Activated gamma-delta T cell (primary cell): Measurements from ENCODE around the gene KRTAP29-1.

Experiments used
- DNase-seq: peaks from one replicate; lab custom pipeline; 2025; lab: John Stamatoyannopoulos, UW

The KRTAP29-1 gene

DNA sequence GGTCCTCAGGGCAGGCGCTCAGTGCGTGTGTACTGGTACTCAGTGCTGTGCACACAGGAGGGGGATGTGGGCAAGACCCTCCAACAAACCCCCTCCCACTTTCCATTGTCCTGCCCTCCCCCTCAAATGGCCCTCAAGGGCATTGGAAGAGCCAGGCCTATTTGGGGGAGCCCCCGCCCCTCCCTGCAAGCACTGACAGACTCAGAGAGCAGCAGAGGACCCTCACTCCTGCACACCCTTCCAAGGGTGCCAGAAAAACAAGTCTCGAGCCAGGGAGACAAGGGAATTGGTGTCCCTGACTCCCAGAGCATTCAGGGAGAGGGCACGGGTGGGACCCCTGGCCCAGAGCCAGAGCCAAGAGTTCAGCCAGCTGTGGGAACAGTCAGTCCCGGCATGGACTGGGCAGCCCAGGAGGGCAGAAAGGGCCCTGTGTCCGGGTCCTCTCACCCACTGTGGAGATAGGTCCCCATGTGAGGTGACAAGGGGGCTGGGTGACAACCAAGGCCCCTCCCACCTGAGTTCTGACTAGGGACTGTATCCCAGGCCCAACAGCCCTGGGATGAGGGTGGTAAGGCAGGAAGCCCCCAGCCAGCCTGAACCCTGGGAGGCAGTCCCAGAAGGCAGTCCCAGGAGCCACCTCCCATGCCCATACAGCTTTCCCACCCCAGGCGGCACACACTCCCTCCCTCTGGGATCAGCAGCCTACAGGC, 24.9 kb upstream of the KRTAP29-1 start:
- no peak for DNase-seq

DNA sequence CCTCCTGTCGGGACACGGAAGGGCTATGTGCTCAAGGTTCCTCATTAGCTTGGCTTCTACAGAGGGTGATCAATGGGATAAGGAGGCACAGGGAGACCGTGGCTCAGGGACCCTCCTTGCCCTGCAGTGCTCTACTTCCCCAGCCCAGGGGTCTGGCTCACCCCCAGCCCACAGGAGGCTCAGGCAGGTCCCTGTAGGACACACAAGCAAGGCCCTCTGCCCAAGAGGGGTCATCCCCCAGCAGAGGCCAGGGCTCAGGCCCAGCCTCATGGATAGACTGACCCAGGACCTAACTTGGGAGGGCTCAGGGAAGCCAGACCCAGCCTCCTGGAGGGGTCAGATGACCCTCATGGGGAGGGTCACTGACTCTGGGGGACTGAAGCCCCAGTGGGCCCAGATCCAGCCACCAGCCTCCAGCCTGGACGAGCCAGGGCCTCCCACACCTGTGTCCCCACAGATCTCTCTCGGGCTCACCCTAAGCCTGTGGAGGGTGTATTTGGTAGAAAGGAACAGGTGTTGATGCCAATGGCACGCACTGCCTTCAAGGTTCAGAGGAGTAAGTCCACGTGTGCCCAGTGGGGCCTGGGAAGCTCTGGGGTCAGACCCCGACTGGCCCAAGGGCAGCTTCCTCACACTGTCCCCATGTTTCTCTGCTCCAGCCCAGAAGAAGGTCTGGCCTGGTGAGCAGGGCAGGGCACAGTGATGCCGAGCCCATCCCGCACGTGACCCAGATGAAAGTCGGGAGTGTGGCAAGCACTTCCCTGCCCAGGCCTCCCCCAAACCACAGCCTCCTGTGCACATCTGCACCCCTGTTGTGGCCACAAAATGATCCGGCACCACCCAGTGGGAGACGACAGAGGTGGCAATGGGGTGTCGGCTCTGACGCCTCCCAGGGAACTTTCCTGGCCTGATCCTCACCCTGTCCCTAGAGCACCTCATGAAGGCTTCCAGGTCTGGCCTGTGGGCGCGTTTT, 23.8 kb upstream of the KRTAP29-1 start:
- no peak for DNase-seq

DNA sequence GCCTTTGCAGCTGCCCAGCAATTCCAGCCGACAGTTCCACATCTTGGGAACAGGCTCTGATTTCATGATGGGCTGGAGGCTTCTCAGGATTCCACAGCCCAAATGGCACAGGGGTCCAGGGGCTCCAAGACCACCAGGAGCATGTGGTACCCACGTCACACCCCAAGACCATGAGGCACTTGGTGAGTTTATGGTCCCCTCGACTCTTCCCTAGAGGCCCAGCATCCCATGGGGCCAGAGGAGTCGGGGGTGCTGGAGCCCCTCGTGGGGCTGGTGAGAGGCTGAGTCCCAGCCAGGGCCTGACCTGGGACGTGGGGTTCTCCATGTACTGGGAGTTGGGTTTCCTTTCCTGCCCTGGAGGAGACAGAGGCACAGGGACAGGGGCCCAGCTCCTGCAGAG, 23.0 kb upstream of the KRTAP29-1 start:
- no peak for DNase-seq

DNA sequence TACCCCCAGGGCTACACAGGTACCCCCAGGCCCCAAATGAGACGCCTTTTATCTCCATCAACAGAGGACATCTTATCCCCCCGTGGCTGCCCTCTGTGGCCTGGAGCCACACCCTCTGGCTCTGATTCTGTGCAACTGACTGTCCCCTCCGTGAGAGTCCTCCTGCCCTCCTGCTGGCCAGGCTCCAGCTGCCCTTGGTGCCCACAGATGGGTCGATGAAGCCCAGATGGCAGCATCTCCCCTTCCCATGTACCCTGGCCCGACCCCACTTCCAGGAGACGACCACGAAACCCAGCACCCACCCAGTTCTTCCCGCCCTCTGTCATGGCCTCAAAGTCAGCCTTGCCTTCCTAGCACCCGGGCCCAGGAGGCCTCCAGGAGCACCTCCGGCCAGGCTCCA, 22.5 kb upstream of the KRTAP29-1 start:
- DNase-seq: no peak

DNA sequence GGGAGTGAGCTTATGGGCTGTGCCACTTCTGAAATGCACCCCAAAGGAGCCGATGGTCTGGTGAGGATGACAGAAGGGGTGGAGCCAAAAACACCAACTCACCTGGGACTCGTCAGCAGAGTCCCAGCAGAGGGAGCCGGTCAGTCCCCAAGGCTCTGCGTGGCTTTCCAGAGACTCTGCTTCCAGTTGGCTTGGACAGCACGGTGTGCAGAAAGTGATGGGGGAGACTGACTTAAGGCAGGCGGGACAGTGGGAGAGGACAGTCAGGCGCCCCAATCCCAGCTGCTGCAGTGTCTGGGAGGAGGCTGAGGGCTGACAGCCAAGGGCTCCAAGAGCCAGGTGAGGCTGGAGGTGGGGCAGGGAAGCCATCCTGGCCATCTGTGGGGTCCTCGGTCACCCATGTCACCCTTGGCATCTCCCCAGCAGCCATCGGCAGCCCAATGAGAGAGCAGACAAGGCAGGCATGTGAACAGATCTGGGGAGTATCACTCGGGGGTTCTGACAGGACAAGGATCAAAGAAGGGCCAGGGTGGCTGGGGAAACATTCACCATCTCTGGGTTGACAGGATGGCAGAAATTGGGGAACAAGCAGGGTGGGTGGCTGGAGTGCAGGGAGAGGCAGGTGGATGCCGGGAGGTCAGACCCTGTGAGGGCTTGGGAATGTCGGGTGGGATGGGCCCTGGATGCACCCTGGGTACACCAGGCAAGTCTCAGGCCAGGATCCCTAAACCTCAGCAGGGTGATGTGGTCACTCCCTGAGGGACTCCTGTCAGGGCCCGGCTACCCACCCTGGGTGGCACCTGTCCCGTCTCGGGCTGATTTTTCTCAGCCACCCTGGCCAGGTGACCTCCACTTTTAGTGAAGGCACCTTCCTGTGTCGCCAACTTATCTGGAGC, 21.8 kb upstream of the KRTAP29-1 start:
- DNase-seq: no peak

DNA sequence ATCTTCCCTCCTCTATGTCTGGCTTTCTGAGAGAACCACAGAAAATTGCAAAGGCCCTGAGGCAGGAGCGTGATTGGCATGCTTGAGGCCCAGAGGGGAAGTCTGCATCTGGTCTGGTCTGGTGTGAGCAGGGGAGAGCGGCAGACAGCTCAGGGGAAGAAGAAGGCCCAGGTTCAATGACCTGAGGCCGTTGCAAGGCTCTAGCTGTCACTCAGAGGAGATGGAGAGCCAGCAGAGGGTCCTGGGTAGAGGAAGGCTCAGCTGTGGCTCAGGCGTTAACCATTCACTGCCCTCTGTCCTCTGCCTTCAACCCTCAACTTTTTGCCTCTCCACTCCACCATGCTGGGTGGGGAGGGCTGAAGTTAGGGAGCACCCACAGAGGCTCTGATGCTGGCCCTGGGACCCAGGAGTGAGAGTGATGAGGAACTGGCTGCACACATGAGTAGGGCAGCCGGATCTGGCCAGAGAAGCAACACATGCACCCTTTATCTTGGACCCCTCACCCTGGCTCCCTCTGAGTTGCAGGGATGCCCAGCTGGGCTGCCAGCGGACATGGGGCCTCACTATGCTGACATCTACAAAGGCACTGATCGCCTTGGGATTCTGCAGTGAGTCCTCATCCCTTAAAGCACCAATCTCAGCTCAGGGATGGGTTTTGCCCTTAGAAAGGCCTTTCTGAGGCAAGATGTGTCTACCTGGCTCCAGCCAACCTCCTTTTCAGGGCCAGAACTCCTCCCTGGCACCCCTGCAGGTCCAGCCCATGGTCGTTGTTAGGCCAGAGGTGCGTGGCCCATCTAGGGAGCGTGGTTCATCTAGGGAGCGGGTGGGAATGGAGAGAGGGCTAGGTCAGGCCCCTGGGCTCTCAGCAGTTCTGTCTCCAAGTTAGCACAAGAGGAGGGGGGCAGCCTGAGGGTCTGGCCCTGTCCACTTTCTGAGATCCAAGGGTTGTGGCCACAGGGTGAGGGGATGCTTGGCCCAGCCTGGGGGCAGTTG, 20.5 kb upstream of the KRTAP29-1 start:
- DNase-seq: no peak

DNA sequence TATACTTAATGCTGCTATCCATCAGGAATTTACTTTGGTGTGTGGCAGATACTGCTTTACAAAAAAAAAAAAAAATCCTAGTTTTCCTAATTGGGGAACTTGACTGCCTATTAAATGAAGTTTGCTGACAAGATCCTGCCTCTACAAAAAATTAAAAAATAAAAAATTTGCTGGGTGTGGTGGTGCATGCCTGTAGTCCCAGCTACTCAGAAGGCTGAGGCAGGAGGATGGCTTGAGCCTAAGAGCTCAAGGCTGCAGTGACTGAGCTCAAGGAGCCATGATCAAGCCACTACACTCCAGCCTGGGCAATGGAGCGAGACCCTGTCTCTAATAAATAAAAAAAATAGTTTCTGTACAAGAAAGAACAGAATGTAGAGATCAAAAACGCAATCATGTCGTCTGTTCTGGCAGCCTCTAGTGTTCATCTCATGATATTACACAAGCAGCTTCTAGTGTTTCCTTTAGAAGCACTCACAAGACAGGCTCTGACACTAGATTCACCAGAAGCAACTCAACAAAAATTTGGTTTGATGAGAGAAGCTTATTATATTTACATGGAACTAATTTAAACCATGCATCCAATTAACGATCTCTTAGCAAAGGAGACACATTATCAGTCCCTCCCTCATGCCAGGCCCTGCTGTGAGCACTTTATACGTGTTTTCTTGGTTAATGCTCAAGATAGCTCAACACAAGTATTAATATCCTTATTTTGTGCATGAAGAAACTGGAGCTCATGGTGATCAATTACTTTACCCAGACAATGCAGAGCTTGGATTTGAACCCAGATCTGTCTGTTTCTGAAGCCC, 19.6 kb upstream of the KRTAP29-1 start:
- DNase-seq: no peak

DNA sequence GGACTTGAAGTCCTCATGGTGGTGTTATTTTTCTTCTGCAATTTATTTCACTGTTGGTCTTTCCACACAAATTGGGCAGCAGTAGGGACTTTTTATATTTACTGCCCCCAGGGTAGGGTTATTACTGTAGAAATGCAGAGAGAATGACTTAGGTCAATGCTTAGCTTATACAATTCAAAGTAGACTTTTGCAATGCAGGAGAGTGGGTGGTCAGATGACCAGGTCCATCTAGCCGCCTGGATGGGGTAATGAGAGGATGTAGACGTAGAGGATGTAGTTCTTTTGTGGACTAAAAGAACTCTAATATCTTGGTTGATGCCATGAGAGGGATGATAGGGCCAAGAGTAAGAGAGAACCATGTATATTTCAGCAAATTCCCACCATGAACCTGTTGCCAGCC, 15.6 kb upstream of the KRTAP29-1 start:
- no peak for DNase-seq

DNA sequence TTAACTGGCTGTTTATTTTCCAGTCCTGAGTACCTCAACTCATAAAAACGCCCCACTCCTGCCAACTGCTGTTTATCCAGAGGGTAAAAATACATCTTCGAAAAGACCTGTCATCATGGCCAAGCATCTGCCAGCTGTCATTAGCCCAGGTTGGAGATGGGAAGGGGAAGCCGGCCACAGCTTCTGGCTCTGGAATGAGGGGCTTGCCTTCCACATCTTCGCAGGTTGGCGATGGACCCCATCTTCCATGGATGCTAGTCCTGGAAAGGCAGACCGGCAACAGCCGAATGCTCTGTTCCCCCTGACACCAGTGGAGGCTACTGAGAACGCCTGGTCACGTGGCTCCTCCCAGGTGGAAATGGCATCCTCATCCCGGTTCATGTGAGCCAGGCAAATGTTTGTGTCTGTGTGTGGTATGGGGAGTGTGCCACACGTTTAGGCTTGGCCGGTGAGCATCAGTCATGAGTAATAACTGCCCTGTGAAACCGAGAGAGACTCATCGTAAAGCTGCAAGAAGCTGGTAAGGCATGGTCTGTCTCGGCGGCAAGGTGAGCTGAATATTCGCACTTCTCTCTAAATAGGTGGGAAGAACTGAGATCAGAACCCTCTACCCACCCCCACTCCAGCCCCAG, 13.3 kb upstream of the KRTAP29-1 start:
- DNase-seq: no peak

DNA sequence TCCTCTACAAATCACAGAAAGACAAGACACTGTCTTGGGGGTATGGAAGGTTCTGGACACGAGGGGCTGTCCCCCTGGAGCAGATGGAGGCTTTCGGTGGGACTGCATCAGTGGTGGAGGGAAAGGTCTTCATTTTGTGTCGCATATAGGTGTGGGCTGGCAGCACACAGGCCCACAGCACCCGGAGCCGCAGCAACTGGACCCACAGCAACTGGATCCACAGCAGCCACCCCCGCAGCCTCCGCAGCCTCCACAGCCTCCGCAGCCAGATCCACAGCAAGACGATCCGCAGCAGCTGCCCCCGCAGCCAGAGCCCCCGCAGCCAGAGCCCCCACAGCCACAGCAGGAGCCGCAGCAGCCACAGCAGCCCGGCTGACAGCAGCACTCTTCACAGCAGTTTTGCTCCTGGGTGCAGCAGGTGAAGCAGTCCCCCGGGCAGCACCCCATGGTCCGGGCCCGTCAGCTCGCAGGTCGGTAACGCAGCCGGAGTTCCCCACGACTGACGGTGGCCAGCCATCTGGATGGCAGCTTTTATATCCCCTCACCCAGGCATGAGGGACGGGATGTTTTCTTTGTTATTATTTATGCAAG, 12.6 kb upstream of the KRTAP29-1 start, which contains the start of gene KRTAP17-1:
TSS of gene KRTAP17-1 (minus strand) at position 507 of the 591 bp plus-strand sequence. CDS start at position 447, 60 bp downstream.
- DNase-seq: no peak

DNA sequence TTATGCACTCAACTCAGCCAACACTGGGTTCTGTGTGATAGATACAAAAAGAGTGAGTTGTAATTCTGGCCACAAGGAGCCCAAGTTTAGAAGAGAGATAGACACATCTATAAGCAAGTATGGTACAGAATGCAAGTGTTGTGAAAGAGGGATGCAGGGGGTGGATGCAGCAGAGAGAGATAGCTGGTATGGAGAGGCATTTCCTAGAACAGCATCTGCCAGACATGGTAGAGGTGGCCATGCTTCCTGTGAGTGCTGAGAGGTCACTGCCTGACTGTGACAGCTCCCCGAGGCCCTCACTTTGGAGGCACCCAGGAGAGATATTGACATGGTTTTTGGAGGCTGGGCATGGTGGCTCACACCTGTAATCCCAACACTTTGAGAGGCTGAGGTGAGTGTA, 8.5 kb upstream of the KRTAP29-1 start:
- DNase-seq: no peak

DNA sequence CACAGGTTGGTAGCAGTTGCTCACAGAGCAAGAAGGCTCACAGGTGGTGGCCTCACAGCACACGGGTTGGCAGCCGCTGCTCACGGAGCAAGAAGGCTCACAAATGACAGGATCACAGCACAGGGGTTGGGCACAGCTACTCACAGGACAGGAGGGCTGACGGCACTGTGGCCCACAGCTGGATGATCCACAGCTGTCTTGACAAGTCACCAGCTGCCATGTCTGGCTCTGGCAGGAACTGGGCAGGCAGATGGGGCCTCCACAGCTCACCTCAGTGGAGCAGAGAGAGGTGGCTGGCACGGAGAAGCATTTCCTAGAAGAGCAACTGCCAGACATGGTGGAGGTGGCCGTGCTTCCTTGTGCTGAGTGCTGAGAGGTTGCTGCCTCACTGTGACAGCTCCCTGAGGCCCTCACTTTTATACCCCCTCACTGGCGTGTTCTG, 6.3 kb upstream of the KRTAP29-1 start, which contains the start of gene KRTAP16-1:
TSS of gene KRTAP16-1 (minus strand) at position 392 of the 442 bp plus-strand sequence. CDS start at position 336, 56 bp downstream.
- DNase-seq: peak; percentile 26

DNA sequence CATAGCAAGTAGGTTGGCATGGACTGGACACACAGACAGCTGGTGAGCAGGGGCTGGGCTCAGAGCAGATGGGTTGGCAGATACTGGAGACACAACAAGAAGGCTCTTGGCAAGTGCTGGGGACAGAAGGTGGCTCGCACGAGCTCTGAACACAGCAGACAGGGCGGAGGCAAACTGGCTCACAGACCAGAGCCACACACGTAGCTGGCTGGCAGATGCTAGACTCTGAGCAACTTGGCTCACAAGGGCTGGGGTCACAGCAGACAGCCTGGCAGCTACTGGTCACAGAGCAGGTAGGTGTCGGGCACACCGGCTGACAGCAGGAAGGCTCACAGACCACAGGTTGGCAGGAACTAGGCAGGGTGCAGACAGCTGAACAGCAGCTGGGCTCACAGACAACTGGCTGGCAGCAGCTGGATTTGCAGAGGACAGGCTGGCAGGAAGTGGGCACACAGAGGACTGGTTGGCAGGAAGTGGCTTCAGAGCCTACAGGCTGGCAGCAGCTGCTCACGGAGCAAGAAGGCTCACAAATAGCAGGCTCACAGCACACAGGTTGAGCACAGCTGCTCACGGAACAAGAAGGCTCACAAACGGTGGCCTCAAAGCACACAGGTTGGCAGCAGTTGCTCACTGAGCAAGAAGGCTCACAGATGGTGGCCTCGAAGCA, 5.7 kb upstream of the KRTAP29-1 start:
- peak; percentile 47 for DNase-seq

DNA sequence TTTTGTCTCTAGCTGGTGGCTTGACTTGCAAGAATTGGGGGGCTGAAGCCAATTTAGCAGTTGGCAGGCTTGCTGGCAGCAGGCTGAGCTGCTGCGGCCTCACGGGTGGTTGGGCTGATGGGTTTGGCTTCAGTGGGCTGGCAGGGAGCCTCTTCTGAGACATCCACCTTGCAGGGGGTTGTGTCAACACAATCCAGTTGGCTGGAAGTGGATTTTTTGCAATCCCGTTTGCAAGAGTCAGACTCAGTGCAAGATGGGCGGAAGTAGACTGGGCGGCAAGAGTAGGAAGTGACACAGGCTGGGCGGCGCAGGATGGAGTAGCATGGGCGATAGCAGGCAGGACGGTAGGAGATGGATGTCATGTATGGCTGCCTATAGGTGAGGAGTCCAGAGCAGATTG, 5.0 kb upstream of the KRTAP29-1 start:
- no peak for DNase-seq

DNA sequence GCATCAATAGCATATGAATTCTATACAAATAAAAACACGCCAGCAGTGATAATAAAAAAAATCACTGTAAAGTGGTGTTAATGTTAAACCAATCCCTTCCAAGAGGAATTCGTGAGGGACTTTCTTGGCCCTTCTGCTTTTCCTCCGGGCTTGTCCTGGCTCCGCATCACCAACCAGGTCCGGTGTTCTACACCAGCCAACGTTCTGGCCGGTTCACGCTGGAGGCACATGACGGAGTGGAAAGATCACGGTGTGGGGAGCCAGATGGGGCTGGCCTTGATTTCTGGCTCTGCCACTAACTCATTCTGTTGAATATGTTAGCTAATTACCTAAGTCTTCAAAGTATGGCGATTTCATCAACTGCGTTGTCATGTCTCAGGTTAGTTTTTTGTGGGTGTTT, 1.4 kb upstream of the KRTAP29-1 start:
- DNase-seq: no peak

DNA sequence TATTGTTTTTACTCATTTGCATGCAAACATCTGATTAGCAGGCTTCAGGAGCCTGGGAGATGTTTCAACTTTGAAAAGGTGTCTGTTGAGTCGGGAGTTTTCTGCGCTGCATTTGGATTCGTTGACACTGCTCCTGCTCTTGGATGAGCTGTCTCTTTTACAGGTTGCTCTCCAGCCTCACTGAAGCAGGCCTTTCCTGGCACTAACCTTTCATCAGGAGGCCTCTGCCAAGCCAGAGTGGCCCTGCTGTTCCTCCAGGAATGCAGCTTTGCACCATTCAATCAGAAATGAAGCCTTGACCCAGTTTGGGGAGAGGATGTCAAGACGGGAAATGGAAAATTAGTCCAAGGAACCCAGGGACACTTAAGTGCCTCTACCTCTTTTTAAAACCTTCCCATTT, 330 bp upstream of the KRTAP29-1 start:
- DNase-seq: no peak

DNA sequence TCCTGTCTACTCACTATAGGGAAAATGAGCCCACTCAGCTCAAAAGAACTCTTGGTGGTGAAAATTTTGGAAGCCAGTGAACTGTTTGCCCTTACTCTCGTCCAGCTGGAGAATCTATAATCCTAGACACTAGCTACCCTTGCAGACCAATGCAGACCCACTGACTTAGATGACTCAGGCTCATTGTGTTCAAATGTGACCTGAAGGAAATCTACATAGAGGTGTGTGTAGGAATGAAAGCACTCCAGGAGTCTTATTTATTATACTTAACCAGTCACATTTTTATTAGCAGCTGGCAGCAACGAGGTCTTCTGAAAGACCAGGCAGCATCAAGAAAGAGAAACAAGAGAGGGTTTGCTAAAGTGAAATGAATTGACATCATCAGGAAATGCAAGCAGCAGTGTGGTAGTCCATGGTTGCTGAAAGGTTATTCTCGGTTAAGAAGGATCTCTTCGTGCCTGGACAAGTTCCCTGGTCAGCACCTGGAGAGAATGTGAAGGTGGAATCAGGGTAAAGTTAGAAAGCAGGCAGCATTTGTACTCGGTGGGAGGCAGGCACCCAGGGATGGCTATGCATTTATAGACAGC, 1.4 kb downstream of the KRTAP29-1 start:
- DNase-seq: no peak
